Measurements from ENCODE around the gene CSMD2.

The CSMD2 gene

DNA sequence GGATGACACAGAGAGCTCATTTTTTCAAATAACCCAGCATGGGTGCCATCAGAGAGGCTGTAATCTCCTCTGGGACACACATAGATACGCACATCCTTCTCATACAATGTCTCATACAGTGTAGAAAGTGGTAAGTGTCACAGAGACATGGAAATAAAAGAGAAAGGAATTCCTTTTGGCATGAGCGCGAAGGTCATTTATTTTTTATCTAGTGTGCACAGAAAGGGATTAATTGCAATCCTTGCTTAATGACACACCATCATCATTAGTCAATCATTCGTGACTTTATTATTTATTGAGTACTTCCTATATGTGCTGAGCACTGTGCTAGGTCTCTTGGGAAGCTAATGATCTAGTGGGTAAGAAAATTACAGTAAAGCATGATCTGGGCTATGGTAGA is 687.6 kb downstream of the CSMD2 start:
- no peak overlapping the region for H3K4me3 ChIP-seq (ENCODE audit: low read depth, low read length)
- no peak for DNase-seq (ENCODE audit: low read depth)
- TF ChIP-seq, protein P1, sequence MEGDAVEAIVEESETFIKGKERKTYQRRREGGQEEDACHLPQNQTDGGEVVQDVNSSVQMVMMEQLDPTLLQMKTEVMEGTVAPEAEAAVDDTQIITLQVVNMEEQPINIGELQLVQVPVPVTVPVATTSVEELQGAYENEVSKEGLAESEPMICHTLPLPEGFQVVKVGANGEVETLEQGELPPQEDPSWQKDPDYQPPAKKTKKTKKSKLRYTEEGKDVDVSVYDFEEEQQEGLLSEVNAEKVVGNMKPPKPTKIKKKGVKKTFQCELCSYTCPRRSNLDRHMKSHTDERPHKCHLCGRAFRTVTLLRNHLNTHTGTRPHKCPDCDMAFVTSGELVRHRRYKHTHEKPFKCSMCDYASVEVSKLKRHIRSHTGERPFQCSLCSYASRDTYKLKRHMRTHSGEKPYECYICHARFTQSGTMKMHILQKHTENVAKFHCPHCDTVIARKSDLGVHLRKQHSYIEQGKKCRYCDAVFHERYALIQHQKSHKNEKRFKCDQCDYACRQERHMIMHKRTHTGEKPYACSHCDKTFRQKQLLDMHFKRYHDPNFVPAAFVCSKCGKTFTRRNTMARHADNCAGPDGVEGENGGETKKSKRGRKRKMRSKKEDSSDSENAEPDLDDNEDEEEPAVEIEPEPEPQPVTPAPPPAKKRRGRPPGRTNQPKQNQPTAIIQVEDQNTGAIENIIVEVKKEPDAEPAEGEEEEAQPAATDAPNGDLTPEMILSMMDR (IDR thresholded peaks at IDR 0.05; ENCODE audit: control insufficient read depth, extremely low read depth, insufficient read depth) = no peak

DNA sequence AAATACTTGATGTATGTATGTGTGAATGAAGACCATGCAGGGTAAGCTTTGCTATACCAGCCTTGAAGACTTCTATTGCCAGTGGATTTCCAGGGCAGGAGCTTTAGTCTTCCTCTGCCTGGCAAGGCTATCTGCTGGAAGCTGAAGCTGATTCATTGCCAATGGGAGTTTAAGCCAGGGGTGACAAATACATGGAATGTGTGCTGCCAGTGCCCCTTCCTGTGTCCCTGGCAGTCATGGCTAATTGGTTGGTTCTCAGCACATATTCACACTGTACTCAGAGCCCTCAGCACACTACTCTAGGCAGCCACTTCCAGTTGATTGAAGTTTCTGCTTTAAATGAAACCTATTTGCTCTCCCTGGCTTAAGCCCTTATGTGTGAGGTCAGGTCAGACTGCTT is 691.1 kb downstream of the CSMD2 start:
- no peak for DNase-seq (ENCODE audit: low read depth)
- TF ChIP-seq, protein P1 (IDR thresholded peaks at IDR 0.05; ENCODE audit: control insufficient read depth, extremely low read depth, insufficient read depth) = no peak
- no peak overlapping the region for H3K4me3 ChIP-seq (ENCODE audit: low read depth, low read length)

DNA sequence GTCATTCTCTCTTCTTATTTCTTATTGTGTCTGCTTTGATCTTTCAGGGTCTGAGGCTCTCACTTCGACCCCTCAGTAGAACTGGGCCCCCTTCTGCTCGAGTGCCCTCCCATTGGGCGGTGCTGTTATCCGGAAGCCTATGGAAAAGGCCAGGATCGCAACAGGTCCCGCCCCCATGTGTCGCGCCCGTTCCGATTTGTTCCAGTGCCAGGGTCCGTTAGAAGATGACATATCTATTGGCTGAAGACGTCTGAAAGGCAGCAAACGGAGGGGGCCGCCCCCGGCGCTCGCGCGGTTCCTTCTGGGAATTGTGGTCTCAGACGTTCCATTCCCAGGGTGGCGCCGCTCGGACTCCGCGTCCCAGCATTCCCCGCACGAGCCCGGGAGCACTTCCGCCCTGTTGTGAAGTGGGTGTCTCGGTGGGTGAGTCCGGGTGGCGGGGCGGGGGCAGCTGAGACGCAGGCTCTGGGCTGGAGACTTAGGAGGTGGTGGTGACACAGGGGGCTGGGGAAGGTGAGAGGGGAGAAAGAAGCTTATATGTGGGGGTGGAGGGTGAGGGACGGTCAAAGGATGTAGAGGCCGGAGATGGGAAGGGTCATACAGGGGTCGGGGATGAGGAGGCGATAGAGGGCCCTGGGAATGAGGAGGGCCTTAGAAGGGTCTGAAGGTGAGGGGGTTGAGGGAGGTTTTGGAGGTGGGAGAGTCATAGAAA is 692.6 kb downstream of the CSMD2 start, which contains the start of gene ZSCAN20:
ZSCAN20 (plus strand) TSS at position 377 of the 712 bp plus-strand sequence. CDS start 6,644 bp downstream, outside the sequence.
- peak; percentile 95 for DNase-seq (ENCODE audit: low read depth)
- peak within 1 kb of the TSS; percentile 87 for H3K4me3 ChIP-seq (ENCODE audit: low read depth, low read length)

DNA sequence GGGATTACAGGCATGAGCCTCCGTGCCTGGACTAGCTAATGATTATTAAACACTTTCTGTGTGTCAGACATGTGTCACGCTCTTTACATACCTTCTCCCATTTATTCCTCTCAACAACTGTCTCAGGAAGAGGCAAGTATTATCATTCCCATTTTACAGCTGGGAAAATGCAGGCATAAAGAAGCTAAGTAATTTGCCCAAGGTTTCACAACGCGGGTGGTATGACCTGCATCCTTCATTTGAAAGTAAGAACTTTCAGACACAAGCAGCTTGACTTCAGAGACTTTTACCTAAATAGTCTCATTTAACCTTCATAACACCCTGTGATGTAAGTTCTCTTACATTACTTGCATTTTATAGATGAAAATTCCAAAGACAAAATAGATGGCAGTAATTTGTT is 693.6 kb downstream of the CSMD2 start:
- DNase-seq (ENCODE audit: low read depth) = no peak
- TF ChIP-seq, protein P1 (IDR thresholded peaks at IDR 0.05; ENCODE audit: control insufficient read depth, extremely low read depth, insufficient read depth) = no peak
- H3K4me3 ChIP-seq (ENCODE audit: low read depth, low read length) = no peak overlapping the region

More for the DNA sequence above, 692.6 kb downstream of the CSMD2 start, which contains the start of gene ZSCAN20:
- TF ChIP-seq, protein P1 (IDR thresholded peaks at IDR 0.05; ENCODE audit: control insufficient read depth, extremely low read depth, insufficient read depth) = no peak

DNA sequence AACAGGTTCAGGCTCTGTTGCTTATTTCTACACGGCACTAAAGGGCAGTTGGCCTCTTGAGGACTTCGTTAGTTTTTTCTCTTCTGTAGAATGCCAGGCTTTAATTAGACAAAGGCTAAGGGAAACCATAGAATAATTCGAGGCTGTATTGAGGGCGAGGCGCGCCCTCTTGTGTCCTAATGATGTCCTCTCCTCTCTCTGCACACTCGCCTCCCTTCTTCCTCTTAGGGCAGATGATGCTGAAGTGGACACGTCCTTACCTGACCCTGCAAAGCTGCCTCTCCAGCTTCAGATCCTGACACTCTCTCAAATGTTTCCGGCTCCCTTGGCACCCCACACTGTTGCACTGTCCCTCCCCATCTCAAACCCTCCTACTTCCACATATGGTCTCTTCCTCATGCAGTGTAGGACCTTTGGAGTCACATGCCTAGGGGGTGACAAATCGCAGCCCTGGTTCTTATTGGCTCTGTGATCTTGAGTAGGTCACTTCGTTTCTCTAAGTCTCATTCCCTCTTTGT is 694.5 kb downstream of the CSMD2 start:
- peak; percentile 79 for DNase-seq (ENCODE audit: low read depth)
- TF ChIP-seq, protein P1 (IDR thresholded peaks at IDR 0.05; ENCODE audit: control insufficient read depth, extremely low read depth, insufficient read depth) = peak; percentile 93
- H3K4me3 ChIP-seq (ENCODE audit: low read depth, low read length) = no peak overlapping the region

DNA sequence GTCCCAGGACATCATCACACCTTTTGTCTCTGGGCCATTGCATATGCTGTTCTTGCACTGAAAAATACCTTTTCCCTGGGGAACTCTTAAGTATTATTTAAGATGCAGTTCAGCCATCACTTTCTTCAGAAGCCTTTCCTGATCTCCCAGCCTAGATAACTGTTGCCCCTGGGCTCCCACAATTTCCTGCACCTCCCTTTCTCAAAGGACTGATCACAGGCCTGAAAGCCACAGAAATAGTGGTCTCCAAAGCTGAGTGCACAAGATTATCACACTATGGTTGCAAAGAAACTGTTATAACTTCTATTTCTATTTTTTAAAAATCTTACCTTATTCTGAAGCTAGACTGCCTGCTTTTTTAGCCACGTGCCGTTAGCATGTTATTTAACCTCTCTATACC is 695.3 kb downstream of the CSMD2 start:
- no peak overlapping the region for H3K4me3 ChIP-seq (ENCODE audit: low read depth, low read length)
- no peak for DNase-seq (ENCODE audit: low read depth)
- TF ChIP-seq, protein P1 (IDR thresholded peaks at IDR 0.05; ENCODE audit: control insufficient read depth, extremely low read depth, insufficient read depth) = no peak

All from LNCaP clone FGC (cell line).